GM10266 (cell line): ENCODE results near the gene TLCD3A.
A peak's percentile ranks its signal among the peaks of the same experiment; 100 is the strongest.
"Not testable (repeated sequence)": the region's sequence is repeated elsewhere in the genome, so short reads cannot be mapped to it uniquely, and the experiment has no call there.

Source experiments
- DNase-seq: peaks from one replicate; pipeline ENCODE4 v3.0.0; 2012; ENCODE audit errors: extremely low spot score
- CTCF ChIP-seq: IDR thresholded peaks from 2 replicates; pipeline ENCODE4 v1.5.1; 2012; ENCODE audit warnings: mild to moderate bottlenecking, low read depth; ENCODE audit not compliant: control insufficient read depth, insufficient read depth; ENCODE audit errors: missing control alignments

TLCD3A gene

GRCh38 chr17:752002-752619 lies 19.7 kb downstream of the TLCD3A start, which contains the start of gene GEMIN4:
Gene GEMIN4, minus strand, starts transcription at chr17:752264. Its CDS starts 122 bp downstream, at chr17:752142.
- TF ChIP-seq CTCF, result peak; percentile 97
- DNase-seq, result peak; percentile 97

- no peak for TF ChIP-seq CTCF
- DNase-seq, result peak; percentile 40
These were observed 20.3 kb downstream of the TLCD3A start for GRCh38 chr17:752620-753219.

GRCh38 chr17:753418-753817 lies 21.0 kb downstream of the TLCD3A start:
- no peak for TF ChIP-seq CTCF
- no peak for DNase-seq

- DNase-seq, result not testable (repeated sequence)
These were observed 23.0 kb downstream of the TLCD3A start for GRCh38 chr17:755319-755961.

GRCh38 chr17:756010-756567 lies 23.7 kb downstream of the TLCD3A start:
- not testable (repeated sequence) for DNase-seq

- no peak for DNase-seq
- TF ChIP-seq CTCF, result no peak
These were observed 27.6 kb downstream of the TLCD3A start for GRCh38 chr17:759964-760363.

GRCh38 chr17:760371-760770 lies 28.0 kb downstream of the TLCD3A start:
- DNase-seq, result no peak
- no peak for TF ChIP-seq CTCF

GRCh38 chr17:767076-767475 lies 34.7 kb downstream of the TLCD3A start:
- no peak for DNase-seq
- no peak for TF ChIP-seq CTCF
